H9 (cell line): Measurements from ENCODE around the gene STK38L. TPM values are rescaled to one million over a fixed set of nuclear protein-coding genes. Genes with fewer than 3 reads are reported as not detected.

Source experiments
- DNase-seq: peaks from one replicate; pipeline ENCODE4 v3.0.0-alpha.2; 2017
- H2AFZ ChIP-seq: one replicate; pipeline ENCODE4 v1.6.1; 2013; ENCODE audit warnings: mild to moderate bottlenecking, low read length, control low read depth, moderate library complexity
- H2AK5ac ChIP-seq: 2 replicates; pipeline ENCODE4 v1.6.1; 2013; ENCODE audit warnings: low read length, control low read depth, mixed read lengths; ENCODE audit not compliant: insufficient read length
- H2BK120ac ChIP-seq: one replicate; pipeline ENCODE4 v1.6.1; 2013; ENCODE audit warnings: low read depth, mild to moderate bottlenecking, low read length, control low read depth, inconsistent platforms; ENCODE audit not compliant: poor library complexity, severe bottlenecking
- H2BK12ac ChIP-seq: 2 replicates; pipeline ENCODE4 v1.6.1; 2013; ENCODE audit warnings: low read length, control low read depth, mixed read lengths, low read depth; ENCODE audit not compliant: insufficient read length
- H2BK15ac ChIP-seq: 2 replicates; pipeline ENCODE4 v1.6.1; 2013; ENCODE audit warnings: low read depth, low read length, control low read depth
- H2BK20ac ChIP-seq: one replicate; pipeline ENCODE4 v1.6.1; 2013; ENCODE audit warnings: low read depth, mild to moderate bottlenecking, low read length, control low read depth, inconsistent platforms; ENCODE audit not compliant: poor library complexity, severe bottlenecking
- H2BK5ac ChIP-seq: 2 replicates; pipeline ENCODE4 v1.6.1; 2013; ENCODE audit warnings: low read length, control low read depth, mixed read lengths; ENCODE audit not compliant: insufficient read length
- H3K14ac ChIP-seq: 2 replicates; pipeline ENCODE4 v1.6.1; 2013; ENCODE audit warnings: low read length, control low read depth; ENCODE audit not compliant: insufficient read depth
- H3K18ac ChIP-seq: 2 replicates; pipeline ENCODE4 v1.6.1; 2013; ENCODE audit warnings: low read depth, mild to moderate bottlenecking, mixed read lengths, low read length, control low read depth; ENCODE audit not compliant: insufficient read length
- H3K23ac ChIP-seq: 2 replicates; pipeline ENCODE4 v1.6.1; 2013; ENCODE audit warnings: low read length, control low read depth, mixed read lengths, low read depth; ENCODE audit not compliant: insufficient read length
- H3K23me2 ChIP-seq: 2 replicates; pipeline ENCODE4 v1.6.1; 2013; ENCODE audit warnings: low read depth, mild to moderate bottlenecking, mixed read lengths, low read length, control low read depth; ENCODE audit not compliant: insufficient read length, poor library complexity, severe bottlenecking
- H3K27ac ChIP-seq: 2 replicates; pipeline ENCODE4 v1.5.1; 2013; ENCODE audit warnings: low read length, control low read depth, mixed read lengths, low read depth; ENCODE audit not compliant: insufficient read length
- H3K27me3 ChIP-seq: 2 replicates; pipeline ENCODE4 v1.6.1; 2013; ENCODE audit warnings: low read length, control low read depth, inconsistent platforms; ENCODE audit not compliant: insufficient read depth
- H3K4ac ChIP-seq: 2 replicates; pipeline ENCODE4 v1.6.1; 2013; ENCODE audit warnings: low read depth, mild to moderate bottlenecking, control low read depth, inconsistent platforms, low read length, moderate library complexity
- H3K4me1 ChIP-seq: 2 replicates; pipeline ENCODE4 v1.6.1; 2013; ENCODE audit warnings: low read length, control low read depth, inconsistent platforms; ENCODE audit not compliant: insufficient read depth
- H3K4me2 ChIP-seq: 2 replicates; pipeline ENCODE4 v1.6.1; 2013; ENCODE audit warnings: low read length, control low read depth, mixed read lengths; ENCODE audit not compliant: insufficient read length, insufficient read depth
- H3K56ac ChIP-seq: 2 replicates; pipeline ENCODE4 v1.6.1; 2013; ENCODE audit warnings: low read depth, mild to moderate bottlenecking, mixed read lengths, low read length, control low read depth; ENCODE audit not compliant: insufficient read length
- H3K79me1 ChIP-seq: 2 replicates; pipeline ENCODE4 v1.6.1; 2013; ENCODE audit warnings: low read depth, mild to moderate bottlenecking, moderate library complexity, low read length, control low read depth, inconsistent platforms; ENCODE audit not compliant: insufficient read depth, poor library complexity, severe bottlenecking
- H3K79me2 ChIP-seq: 2 replicates; pipeline ENCODE4 v1.6.1; 2013; ENCODE audit warnings: low read length, control low read depth, inconsistent platforms; ENCODE audit not compliant: insufficient read depth
- H3K9ac ChIP-seq: 2 replicates; pipeline ENCODE4 v1.6.1; 2013; ENCODE audit warnings: low read length, control low read depth, mixed read lengths; ENCODE audit not compliant: insufficient read length; ENCODE audit errors: extremely low read depth
- H3K9me3 ChIP-seq: one replicate; pipeline ENCODE4 v1.6.1; 2013; ENCODE audit warnings: low read depth, low read length, inconsistent platforms; ENCODE audit not compliant: control insufficient read depth
- H3T11ph ChIP-seq: one replicate; pipeline ENCODE4 v1.6.1; 2013; ENCODE audit warnings: mild to moderate bottlenecking, low read length, control low read depth, inconsistent platforms
- H4K20me1 ChIP-seq: one replicate; pipeline ENCODE4 v1.6.1; 2013; ENCODE audit not compliant: control insufficient read depth, insufficient read length, insufficient read depth
- H4K5ac ChIP-seq: 2 replicates; pipeline ENCODE4 v1.6.1; 2013; ENCODE audit warnings: low read depth, mild to moderate bottlenecking, mixed read lengths, low read length, control low read depth; ENCODE audit not compliant: insufficient read length
- H4K8ac ChIP-seq: replicated peaks from 2 replicates; pipeline ENCODE4 v1.6.1; 2013; ENCODE audit warnings: low read length, control low read depth, mixed read lengths, low read depth; ENCODE audit not compliant: insufficient read length
- H4K91ac ChIP-seq: 2 replicates; pipeline ENCODE4 v1.6.1; 2013; ENCODE audit warnings: low read depth, mild to moderate bottlenecking, moderate library complexity, mixed read lengths, low read length, control low read depth; ENCODE audit not compliant: insufficient read length
- H3K27ac Mint-ChIP-seq, 3 experiments: 2 replicates in 2 of 3; 3 replicates in 1 of 3; pipeline ENCODE4 v1.8.0; 2020 to 2021; ENCODE audit warnings: mixed read lengths in 3 of 3, mild to moderate bottlenecking in 1 of 3, moderate library complexity in 1 of 3
- H3K27me3 Mint-ChIP-seq: 2 replicates; pipeline ENCODE4 v1.8.0; 2021; ENCODE audit warnings: low read depth, mild to moderate bottlenecking, moderate library complexity, mixed read lengths
- H3K36me3 Mint-ChIP-seq, 3 experiments: 2 replicates in 2 of 3; 3 replicates in 1 of 3; pipeline ENCODE4 v1.8.0; 2020 to 2021; ENCODE audit warnings: low read depth in 3 of 3, mixed read lengths in 3 of 3; ENCODE audit not compliant: insufficient read depth in 1 of 3
- H3K4me1 Mint-ChIP-seq, 2 experiments: 2 replicates each; pipeline ENCODE4 v1.8.0; 2020; ENCODE audit warnings: mixed read lengths in 2 of 2
- H3K4me3 Mint-ChIP-seq, 2 experiments: 2 replicates in 1 of 2; 3 replicates in 1 of 2; pipeline ENCODE4 v1.8.0; 2020 to 2021; ENCODE audit warnings: mild to moderate bottlenecking in 2 of 2, mixed read lengths in 2 of 2, moderate library complexity in 1 of 2
- H3K9me3 Mint-ChIP-seq, 2 experiments: 2 replicates in 1 of 2; 3 replicates in 1 of 2; pipeline ENCODE4 v1.8.0; 2020; ENCODE audit warnings: mild to moderate bottlenecking in 2 of 2, mixed read lengths in 2 of 2, moderate library complexity in 1 of 2
- WGBS: extraction: QIAGEN DNeasy Blood & Tissue Kit; methylation state at CpG from one replicate; pipeline ENCODE4 v1.1.7; 2013; ENCODE audit warnings: missing lambda C conversion rate, low lambda C conversion rate, mixed read lengths; ENCODE audit not compliant: insufficient read length; ENCODE audit errors: extremely low coverage; 5-methylcytosine and 5-hydroxymethylcytosine counted together
- total RNA-seq: library from RNA; stranded (reverse); gene quantifications from 2 replicates; pipeline ENCODE4 v1.2.1, GENCODE V29; 2021
- TF ChIP-seq, protein P1 (sequence below): fragments of 200-600 bp; sonication (generic); conservative IDR thresholded peaks from 3 replicates; pipeline ENCODE4 v1.8.0; 2021; ENCODE audit warnings: antibody characterized with exemption, mild to moderate bottlenecking

The STK38L gene
- total RNA-seq, 1 experiment from 2014 or later: 44.9 TPM

GRCh38 chr12:27340971-27341370 lies 96.9 kb downstream of the STK38L start:
- Histone ChIP-seq H3K4ac (no peak overlapping the region), H2BK15ac (no peak overlapping the region), H4K8ac (no peak overlapping the region), H3K4me2 (no peak overlapping the region), H3K14ac (no peak overlapping the region), H2BK20ac (no peak overlapping the region), H3K18ac (no peak overlapping the region), H3K27ac (no peak overlapping the region), H3K9me3 (no peaks in the 10 kb centered on the region), H3K27me3 (no peaks in the 10 kb centered on the region), H3K23ac (no peak overlapping the region), H3K79me1 (peaks cover 3% of the 10 kb centered on the region), H3K56ac (no peak overlapping the region), H4K91ac (no peak overlapping the region), H3K23me2 (no peaks in the 10 kb centered on the region), H4K20me1 (no peaks in the 10 kb centered on the region), H2AFZ (no peak overlapping the region), H4K5ac (no peak overlapping the region), H2BK120ac (no peak overlapping the region), H3K9ac (no peak overlapping the region), H2AK5ac (no peak overlapping the region), H3K4me1 (peaks cover 4% of the 10 kb centered on the region; the same call in 1 of the 2 replicates), H2BK5ac (no peak overlapping the region), H3K79me2 (peaks cover 6% of the 10 kb centered on the region; the same call in 1 of the 2 replicates), H2BK12ac (no peak overlapping the region), H3T11ph (no peak overlapping the region)
- no peak overlapping the region for H3K27ac Mint-ChIP-seq
- TF ChIP-seq, protein P1, sequence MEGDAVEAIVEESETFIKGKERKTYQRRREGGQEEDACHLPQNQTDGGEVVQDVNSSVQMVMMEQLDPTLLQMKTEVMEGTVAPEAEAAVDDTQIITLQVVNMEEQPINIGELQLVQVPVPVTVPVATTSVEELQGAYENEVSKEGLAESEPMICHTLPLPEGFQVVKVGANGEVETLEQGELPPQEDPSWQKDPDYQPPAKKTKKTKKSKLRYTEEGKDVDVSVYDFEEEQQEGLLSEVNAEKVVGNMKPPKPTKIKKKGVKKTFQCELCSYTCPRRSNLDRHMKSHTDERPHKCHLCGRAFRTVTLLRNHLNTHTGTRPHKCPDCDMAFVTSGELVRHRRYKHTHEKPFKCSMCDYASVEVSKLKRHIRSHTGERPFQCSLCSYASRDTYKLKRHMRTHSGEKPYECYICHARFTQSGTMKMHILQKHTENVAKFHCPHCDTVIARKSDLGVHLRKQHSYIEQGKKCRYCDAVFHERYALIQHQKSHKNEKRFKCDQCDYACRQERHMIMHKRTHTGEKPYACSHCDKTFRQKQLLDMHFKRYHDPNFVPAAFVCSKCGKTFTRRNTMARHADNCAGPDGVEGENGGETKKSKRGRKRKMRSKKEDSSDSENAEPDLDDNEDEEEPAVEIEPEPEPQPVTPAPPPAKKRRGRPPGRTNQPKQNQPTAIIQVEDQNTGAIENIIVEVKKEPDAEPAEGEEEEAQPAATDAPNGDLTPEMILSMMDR: no peak
- no peaks in the 10 kb centered on the region; the same call in 1 of the 2 replicates for H3K27me3 Mint-ChIP-seq
- H3K36me3 Mint-ChIP-seq: no peaks in the 10 kb centered on the region
- H3K9me3 Mint-ChIP-seq: no peaks in the 10 kb centered on the region
- peaks cover 25% of the 10 kb centered on the region in 2 experiments for H3K4me1 Mint-ChIP-seq
- no peak overlapping the region for H3K4me3 Mint-ChIP-seq
- WGBS: no CpG with 5 or more reads among the region's 3 CpGs
- DNase-seq: no peak
